ENCODE results near the gene MAS1L.

- no peak for TF ChIP-seq POLR2AphosphoS5 (IDR thresholded peaks at IDR 0.05)
- no peak for TF ChIP-seq CTCF (IDR thresholded peaks at IDR 0.05)
- no peak for TF ChIP-seq POLR2A (IDR thresholded peaks at IDR 0.05)
Measured at GRCh38 chr6:29509711-29510110, 22.0 kb upstream of the MAS1L start.

Measured in breast epithelium (tissue), 3 donors.